ENCODE measurements around the gene CELSR2.
A peak's percentile ranks its signal among the peaks of the same experiment; 100 is the strongest.

Gene CELSR2

GRCh38 chr1:109248797-109249629, at the start of gene CELSR2:
TSS of gene CELSR2 (plus strand) at chr1:109249539. CDS start at chr1:109250080, 541 bp downstream.
- Mint-ChIP-seq H3K27ac (no peak within 1 kb of the TSS), H3K4me1 (peaks cover 31% of the 10 kb centered on the region), H3K9me3 (no peaks in the 10 kb centered on the region), H3K4me3 (peak within 1 kb of the TSS; percentile 53 to 76), H3K27me3 (peaks cover 37% of the 10 kb centered on the region)
- DNase-seq: peak; percentile 58 to 64
- peak; percentile 90 for ATAC-seq

- peaks cover 29% of the 10 kb centered on the region for H3K4me1 Mint-ChIP-seq
- H3K27ac Mint-ChIP-seq: peak overlapping the region; percentile 50 to 82
- peak overlapping the region in 1 of 2 donors; percentile 59 for H3K4me3 Mint-ChIP-seq
- no peaks in the 10 kb centered on the region for H3K9me3 Mint-ChIP-seq
- ATAC-seq (peak; percentile 58), DNase-seq (no peak)
- H3K27me3 Mint-ChIP-seq: no peaks in the 10 kb centered on the region
Measured at GRCh38 chr1:109199710-109200109, 49.6 kb upstream of the CELSR2 start.

GRCh38 chr1:109201123-109201703, 48.1 kb upstream of the CELSR2 start:
- ATAC-seq: peak; percentile 90
- Mint-ChIP-seq H3K9me3 (no peaks in the 10 kb centered on the region), H3K27ac (no peak overlapping the region), H3K4me1 (peaks cover 29% of the 10 kb centered on the region), H3K4me3 (no peak overlapping the region), H3K27me3 (no peaks in the 10 kb centered on the region)
- DNase-seq: peak; percentile 35 to 64

- peaks cover 16% of the 10 kb centered on the region for H3K4me1 Mint-ChIP-seq
- no peak overlapping the region for H3K27ac Mint-ChIP-seq
- no peak for DNase-seq
- no peak overlapping the region for H3K4me3 Mint-ChIP-seq
- H3K27me3 Mint-ChIP-seq: no peaks in the 10 kb centered on the region
- no peaks in the 10 kb centered on the region for H3K9me3 Mint-ChIP-seq
- ATAC-seq: no peak
Measured at GRCh38 chr1:109204484-109204883, 44.9 kb upstream of the CELSR2 start.

- no peak overlapping the region for H3K4me3 Mint-ChIP-seq
- peaks cover 1% of the 10 kb centered on the region for H3K4me1 Mint-ChIP-seq
Measured at GRCh38 chr1:109206339-109206738, 43.0 kb upstream of the CELSR2 start.

GRCh38 chr1:109207467-109208103, 41.8 kb upstream of the CELSR2 start:
- no peaks in the 10 kb centered on the region for H3K9me3 Mint-ChIP-seq
- DNase-seq: no peak
- peaks cover 5% of the 10 kb centered on the region for H3K4me1 Mint-ChIP-seq
- no peak overlapping the region for H3K27ac Mint-ChIP-seq
- no peak overlapping the region for H3K4me3 Mint-ChIP-seq
- ATAC-seq: no peak
- no peaks in the 10 kb centered on the region for H3K27me3 Mint-ChIP-seq

More at GRCh38 chr1:109206339-109206738, 43.0 kb upstream of the CELSR2 start:
- Mint-ChIP-seq H3K9me3 (no peaks in the 10 kb centered on the region), H3K27ac (no peak overlapping the region), H3K27me3 (no peaks in the 10 kb centered on the region)
- DNase-seq (no peak), ATAC-seq (no peak)

- DNase-seq (no peak), ATAC-seq (no peak)
- H3K4me1 Mint-ChIP-seq: peaks cover 8% of the 10 kb centered on the region
- H3K9me3 Mint-ChIP-seq: no peaks in the 10 kb centered on the region
- H3K27me3 Mint-ChIP-seq: no peaks in the 10 kb centered on the region
- H3K4me3 Mint-ChIP-seq: no peak overlapping the region
- H3K27ac Mint-ChIP-seq: peak overlapping the region in 1 of 2 donors; percentile 0
Measured at GRCh38 chr1:109208394-109208793, 40.9 kb upstream of the CELSR2 start.

GRCh38 chr1:109208836-109209463, 40.4 kb upstream of the CELSR2 start:
- Mint-ChIP-seq H3K27ac (no peak overlapping the region), H3K4me1 (peaks cover 11% of the 10 kb centered on the region), H3K9me3 (no peaks in the 10 kb centered on the region), H3K4me3 (no peak overlapping the region), H3K27me3 (no peaks in the 10 kb centered on the region)
- ATAC-seq (no peak), DNase-seq (no peak)

- H3K27ac Mint-ChIP-seq: no peak overlapping the region
- H3K27me3 Mint-ChIP-seq: no peaks in the 10 kb centered on the region
- H3K9me3 Mint-ChIP-seq: no peaks in the 10 kb centered on the region
- ATAC-seq: no peak
- no peak for DNase-seq
- peaks cover 11% of the 10 kb centered on the region for H3K4me1 Mint-ChIP-seq
- H3K4me3 Mint-ChIP-seq: no peak overlapping the region
Measured at GRCh38 chr1:109210058-109210457, 39.3 kb upstream of the CELSR2 start.

GRCh38 chr1:109213345-109213823, 36.0 kb upstream of the CELSR2 start:
- ATAC-seq (no peak), DNase-seq (no peak)
- Mint-ChIP-seq H3K27me3 (no peaks in the 10 kb centered on the region), H3K4me1 (peaks cover 28% of the 10 kb centered on the region), H3K27ac (peak overlapping the region; percentile 99 to 100), H3K4me3 (peak overlapping the region; percentile 90 to 96), H3K9me3 (peaks cover 0 to 4% of the 10 kb centered on the region in 2 donors)

- Mint-ChIP-seq H3K27me3 (no peaks in the 10 kb centered on the region), H3K9me3 (peaks cover 0 to 4% of the 10 kb centered on the region in 2 donors), H3K4me1 (peaks cover 33% of the 10 kb centered on the region), H3K27ac (peak within 1 kb of the TSS; percentile 99 to 100), H3K4me3 (peak within 1 kb of the TSS; percentile 90 to 96)
- ATAC-seq: peak; percentile 86
- DNase-seq: peak; percentile 88 to 90
Measured at GRCh38 chr1:109213824-109214693, 35.3 kb upstream of the CELSR2 start, which contains the start of gene SARS1. TSS of gene SARS1 (plus strand) at chr1:109213918. CDS start at chr1:109213993, 75 bp downstream.

- Mint-ChIP-seq H3K9me3 (peaks cover 0 to 4% of the 10 kb centered on the region in 2 donors), H3K4me1 (peaks cover 37% of the 10 kb centered on the region), H3K4me3 (peak overlapping the region; percentile 90 to 96), H3K27ac (peak overlapping the region; percentile 99 to 100), H3K27me3 (no peaks in the 10 kb centered on the region)
- DNase-seq (peak; percentile 70 to 81), ATAC-seq (peak; percentile 86)
Measured at GRCh38 chr1:109214695-109215623, 34.4 kb upstream of the CELSR2 start.

- H3K27me3 Mint-ChIP-seq: no peaks in the 10 kb centered on the region
- peaks cover 49% of the 10 kb centered on the region for H3K4me1 Mint-ChIP-seq
- H3K4me3 Mint-ChIP-seq: peak overlapping the region; percentile 90 to 96
- no peak for DNase-seq
- peaks cover 0 to 4% of the 10 kb centered on the region in 2 donors for H3K9me3 Mint-ChIP-seq
- no peak for ATAC-seq
- H3K27ac Mint-ChIP-seq: peak overlapping the region; percentile 99 to 100
Measured at GRCh38 chr1:109216662-109217061, 32.7 kb upstream of the CELSR2 start.

Measured in stimulated activated naive CD8-positive, alpha-beta T cell treated with anti-CD3 and anti-CD28 coated beads, Interleukin-15, amount 100 ng/mL, for 72 hours (primary cell).